ENCODE measurements around the gene BIN1.
A peak's percentile ranks its signal among the peaks of the same experiment; 100 is the strongest.

Gene BIN1

DNA sequence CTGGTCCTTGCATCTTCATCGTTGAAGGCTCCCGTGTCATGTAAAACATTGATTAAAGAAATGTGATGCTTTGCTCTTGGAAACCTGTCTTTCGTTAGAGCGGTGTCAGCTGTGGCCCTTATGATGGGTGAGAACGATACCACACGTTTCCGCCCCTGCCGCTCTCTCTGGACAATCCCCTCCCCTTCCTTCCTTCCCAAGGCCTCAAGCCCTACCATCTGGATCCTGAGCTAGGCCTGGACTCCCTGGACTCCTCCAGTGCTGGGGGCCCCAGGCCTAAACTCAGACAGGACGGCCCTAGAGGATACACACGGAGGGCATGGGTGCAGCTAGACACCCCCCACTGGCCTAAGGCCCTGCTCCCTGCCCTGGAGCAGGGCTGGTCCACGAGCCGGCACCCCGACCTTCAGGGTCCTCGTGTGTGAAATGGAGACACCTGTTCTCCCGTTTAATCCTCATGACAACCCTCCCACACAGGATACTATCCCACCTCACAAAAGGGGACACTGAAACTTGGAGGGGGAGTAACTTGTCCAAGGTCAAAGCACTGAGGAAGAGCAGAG, 13.2 kb downstream of the BIN1 start:
- DNase-seq (ENCODE audit: extremely low spot score, insufficient read length, low read depth) (no peak), FAIRE-seq (no peak)

DNA sequence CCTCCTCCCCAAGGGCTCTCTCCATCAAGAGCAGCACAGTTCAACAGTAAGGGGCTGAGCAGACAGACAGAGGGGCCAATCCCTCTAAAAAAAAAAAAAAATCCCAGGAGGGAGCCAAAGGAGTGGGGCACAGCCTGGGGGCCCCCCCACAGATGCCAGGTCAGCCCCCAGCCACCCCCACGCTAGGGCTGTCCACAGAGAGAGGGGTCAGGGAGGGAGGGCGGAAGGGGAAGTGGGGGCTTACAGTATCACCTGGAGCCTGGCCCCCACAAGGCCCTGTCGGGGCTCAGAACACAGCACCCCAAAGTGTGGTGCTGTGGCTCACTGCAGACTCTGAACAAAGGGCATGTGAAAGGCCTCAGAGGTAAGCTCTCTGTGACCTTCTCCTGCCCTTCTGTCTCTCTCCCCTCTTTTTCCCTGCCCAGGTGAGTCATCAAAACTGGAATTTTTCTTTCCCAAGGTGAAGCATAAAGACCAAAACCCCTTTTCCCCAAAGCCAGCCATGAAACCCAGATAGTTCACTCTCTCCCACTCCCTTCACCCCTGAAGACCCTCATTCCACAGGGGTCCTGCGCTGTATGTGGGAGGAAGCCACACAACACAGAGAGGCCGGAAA, 13.9 kb downstream of the BIN1 start:
- no peak for DNase-seq (ENCODE audit: extremely low spot score, insufficient read length, low read depth)
- FAIRE-seq, result no peak

DNA sequence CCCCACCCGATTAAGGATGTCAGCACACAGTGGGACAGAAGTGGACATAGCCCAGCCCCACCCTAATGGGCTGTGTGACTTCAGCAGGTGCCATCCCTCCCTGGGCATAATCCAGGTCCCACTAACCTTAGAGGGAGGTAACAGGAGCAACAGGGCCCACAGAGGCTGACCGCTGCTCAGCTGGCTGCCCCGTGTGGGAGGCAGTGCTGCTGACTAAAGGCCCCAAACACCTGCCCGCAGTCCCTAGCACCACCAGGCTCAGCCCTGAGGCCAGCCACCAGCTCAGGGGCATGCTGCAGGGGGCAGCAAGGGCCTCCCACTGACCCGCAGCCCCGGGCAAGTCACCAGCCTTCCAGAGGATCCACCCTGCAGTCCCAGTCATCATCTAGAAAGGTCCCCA, 14.6 kb downstream of the BIN1 start:
- no peak for FAIRE-seq
- DNase-seq (ENCODE audit: extremely low spot score, insufficient read length, low read depth), result no peak

DNA sequence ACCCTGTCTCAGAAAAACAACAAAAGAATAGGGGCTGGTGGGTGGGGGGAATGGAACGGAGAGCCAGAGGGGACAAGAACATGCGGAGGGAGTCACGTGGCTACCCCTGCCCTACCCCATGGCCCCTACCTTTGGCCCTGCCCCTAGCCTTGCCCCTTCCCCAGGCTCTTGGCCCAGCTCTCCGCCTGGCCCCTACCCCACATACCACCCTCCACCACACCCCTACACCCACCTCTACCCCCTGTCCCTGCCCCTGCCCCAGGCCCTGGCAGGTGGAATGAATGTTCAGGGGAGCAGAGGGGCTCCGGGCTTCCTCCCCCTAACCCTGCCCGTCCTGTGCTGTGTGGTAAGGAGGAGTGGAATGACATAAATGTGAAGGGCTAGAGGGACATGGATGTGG, 15.1 kb downstream of the BIN1 start:
- DNase-seq (ENCODE audit: extremely low spot score, insufficient read length, low read depth) (no peak), FAIRE-seq (no peak)

DNA sequence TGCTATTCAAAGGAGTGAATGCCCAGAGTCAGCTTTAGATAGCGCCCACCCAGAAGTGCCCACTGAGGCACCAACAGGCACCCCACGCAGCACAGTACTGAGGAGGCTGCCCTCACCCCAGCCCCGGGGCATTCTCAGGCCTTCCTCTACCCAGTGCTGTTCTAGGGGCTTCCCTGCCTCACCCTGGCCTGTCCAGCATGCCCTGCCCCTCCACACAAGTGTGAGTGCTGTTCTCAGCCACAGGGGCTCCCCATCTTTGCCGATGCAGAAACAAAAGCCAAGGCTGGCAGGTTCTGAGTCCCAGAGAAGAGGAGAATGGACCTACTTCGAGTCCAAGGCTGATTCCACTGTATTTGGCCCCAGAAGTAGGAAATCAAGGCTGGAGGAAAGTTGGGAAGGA, 15.8 kb downstream of the BIN1 start:
- no peak for FAIRE-seq
- DNase-seq (ENCODE audit: extremely low spot score, insufficient read length, low read depth), result no peak

DNA sequence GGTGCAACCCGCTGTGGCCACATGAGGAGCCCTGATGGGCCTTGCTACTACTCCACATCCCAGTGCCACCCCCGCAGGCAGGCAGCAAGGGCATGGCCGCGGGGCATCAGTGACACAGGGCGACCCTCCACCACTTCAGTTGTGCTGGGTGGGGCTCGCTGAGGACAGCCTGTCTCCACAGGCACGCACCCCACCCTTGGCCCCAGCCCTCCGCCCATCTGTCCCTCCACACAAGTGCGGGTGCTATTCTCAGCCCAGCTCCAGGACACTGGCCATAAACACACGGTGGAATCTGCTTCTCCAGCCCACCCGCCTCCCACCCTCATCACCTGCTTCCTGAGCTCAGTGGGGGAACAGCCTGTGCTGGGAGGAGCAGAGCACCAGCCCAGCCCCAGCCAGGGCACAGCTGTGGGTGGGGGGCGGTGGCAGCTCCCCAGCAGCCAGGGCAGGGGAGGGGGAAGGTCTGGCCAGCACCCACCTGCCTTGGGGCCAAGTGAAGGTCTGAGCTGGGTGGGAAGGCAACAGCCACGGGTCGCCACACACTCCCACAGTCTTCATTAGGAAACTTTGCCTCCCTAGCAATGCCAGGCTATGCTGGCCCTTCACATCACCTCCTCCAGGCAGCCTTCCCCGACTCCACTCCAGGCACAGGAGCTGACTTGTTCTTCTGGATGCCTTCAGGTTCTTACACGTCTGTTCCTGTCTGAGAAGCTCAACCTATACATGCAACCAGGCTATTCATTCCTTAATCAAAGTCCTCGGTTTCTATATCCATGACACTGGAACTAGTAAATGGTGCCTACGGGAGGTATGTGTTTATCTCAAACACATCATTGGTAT, 16.5 kb downstream of the BIN1 start:
- DNase-seq (ENCODE audit: extremely low spot score, insufficient read length, low read depth) (no peak), FAIRE-seq (no peak)

DNA sequence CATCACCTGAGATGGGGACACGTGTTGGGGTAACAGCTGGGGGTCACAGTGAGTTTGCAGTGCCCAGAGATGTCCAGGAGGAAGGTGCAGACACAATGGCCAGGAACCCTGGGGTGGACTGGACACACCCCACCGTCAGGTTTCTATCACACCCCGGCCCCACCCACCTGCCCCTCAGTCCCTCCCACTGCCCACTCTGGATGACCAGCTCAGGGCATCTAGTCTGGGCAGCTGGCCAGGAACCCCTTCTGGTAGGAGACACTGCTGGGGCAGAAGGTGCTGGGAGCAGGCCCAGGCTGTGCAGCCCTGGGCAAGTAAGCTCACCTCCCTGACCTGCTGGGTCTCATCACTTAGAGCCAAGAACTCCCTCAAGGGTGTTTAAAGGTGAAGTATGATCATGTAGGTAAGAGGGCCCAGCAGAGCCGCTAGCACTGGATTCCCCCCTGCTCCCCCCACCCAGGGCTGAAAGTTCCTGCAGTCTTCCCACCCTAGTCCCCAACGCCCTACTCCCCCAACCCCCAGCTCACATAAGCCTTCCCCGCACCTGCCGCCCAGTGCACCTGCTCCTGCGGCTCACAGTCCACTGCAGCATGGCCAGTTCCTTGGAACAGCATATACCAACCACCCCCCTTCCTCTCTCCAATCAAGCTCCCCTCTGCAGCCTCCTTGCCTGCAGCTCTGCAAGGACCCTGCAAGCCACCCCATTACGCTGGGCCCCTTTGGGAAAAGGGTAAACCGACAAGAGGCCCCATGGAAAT, 17.3 kb downstream of the BIN1 start:
- DNase-seq (ENCODE audit: extremely low spot score, insufficient read length, low read depth), result no peak
- FAIRE-seq, result no peak

DNA sequence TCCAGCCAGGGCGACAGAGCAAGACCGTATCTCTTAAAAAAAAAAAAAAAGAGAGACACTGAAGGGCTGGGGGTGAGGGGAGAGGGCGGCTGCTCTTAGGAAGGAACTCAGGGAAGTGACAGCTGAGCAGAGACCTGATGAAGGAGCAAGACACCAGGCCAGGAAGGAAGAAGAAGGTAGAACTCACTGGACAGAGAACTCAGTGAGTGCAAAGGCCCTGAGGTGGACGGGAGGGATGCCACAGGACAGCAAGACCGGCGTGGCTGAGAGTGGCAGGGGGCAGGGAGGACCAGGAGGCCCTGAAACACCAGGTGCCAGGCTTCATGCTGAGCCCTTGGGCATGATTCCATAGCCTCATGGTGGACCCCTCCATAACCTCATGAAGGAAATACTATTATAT, 18.2 kb downstream of the BIN1 start:
- no peak for DNase-seq (ENCODE audit: extremely low spot score, insufficient read length, low read depth)
- no peak for FAIRE-seq

DNA sequence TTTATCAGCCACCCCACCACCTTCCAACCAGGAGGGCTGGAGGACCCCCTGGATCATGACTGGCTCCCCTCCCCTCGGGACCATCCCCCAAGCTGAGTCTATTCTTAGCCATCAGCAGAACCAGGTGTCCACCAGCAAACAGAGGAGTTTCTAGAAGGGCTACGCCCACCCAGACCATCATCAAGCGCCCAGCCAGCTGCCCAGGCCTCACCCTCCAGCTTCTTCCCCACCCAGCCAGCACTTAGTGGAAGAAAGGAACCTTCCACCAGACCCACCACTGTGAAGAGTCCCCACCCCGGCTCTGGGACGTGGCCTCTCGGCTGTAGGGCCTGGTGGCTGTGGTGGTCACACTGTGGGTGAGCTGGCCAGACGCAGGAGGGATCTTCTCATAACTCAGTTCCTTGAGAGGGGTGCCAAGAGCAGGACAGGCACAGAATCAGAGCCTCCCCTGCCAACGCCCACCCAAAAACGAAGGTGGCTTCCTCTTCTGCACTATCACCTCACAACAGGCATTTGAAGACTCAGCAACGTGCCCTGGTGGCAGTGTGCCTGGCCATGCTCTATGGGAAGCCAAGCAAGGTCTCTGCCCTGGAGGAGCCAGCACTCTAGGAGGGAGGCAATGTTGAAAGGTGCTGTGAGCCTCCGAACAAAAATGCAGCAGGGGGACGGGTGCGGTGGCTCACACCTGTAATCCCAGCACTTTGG, 19.0 kb downstream of the BIN1 start:
- FAIRE-seq (no peak), DNase-seq (ENCODE audit: extremely low spot score, insufficient read length, low read depth) (no peak)

DNA sequence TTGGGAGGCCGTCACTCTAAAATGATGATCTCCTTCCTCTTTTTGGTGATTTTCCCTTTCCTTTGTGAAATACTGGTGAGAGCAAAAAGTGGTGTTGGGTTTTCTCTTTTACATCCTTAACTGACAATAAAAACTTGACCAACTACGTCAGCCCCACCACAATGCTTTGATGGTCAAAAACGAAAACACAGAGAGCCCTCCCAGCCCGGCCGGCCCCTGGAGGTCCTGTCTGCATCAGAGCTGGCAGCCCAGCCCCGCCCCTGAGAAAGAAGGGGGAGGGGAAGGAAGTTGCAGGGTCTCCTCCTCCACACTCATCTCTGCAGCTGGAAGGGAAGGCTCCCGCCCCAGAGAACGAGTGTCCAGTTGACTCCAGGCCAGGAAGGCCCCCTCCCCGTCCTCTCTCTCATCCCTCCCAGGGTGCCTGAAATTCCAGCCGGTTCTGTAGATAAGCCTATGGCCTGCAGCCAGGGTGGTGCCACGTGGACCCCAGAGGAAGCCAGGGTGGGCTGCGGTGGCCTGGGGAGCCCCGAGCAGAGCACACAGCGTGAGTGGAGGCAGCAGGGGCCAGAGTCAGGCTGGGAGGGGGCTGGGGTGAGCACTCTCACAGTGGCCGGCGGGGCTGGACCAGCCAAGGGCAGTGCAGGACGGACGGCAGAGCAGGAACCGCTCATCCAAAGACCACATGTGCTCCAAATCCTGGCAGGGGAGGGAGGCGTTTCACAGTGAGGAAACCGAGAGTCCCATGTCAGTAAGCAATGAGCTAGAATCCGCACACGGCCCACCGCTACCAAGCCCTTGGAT, 19.8 kb downstream of the BIN1 start:
- FAIRE-seq, result peak; percentile 97
- DNase-seq (ENCODE audit: extremely low spot score, insufficient read length, low read depth), result peak; percentile 78

DNA sequence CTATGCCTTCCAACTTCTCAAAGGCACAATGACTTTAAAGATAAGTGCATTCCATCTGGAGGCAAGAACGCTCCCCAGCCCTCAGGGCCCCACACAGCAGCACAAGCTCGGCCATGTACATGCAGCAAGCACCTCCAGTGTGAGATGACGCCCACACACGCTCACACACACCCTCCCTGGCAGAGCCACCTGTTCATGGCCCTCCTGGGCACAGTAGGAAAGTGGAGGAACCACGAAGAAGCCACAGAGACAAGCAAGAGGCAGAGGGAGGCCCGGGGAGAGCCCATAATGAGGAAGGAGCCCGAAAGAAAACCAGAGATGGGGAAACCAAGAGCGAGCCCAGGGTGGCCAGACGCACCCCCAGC, 21.7 kb downstream of the BIN1 start:
- no peak for DNase-seq (ENCODE audit: extremely low spot score, insufficient read length, low read depth)
- peak; percentile 93 for FAIRE-seq

DNA sequence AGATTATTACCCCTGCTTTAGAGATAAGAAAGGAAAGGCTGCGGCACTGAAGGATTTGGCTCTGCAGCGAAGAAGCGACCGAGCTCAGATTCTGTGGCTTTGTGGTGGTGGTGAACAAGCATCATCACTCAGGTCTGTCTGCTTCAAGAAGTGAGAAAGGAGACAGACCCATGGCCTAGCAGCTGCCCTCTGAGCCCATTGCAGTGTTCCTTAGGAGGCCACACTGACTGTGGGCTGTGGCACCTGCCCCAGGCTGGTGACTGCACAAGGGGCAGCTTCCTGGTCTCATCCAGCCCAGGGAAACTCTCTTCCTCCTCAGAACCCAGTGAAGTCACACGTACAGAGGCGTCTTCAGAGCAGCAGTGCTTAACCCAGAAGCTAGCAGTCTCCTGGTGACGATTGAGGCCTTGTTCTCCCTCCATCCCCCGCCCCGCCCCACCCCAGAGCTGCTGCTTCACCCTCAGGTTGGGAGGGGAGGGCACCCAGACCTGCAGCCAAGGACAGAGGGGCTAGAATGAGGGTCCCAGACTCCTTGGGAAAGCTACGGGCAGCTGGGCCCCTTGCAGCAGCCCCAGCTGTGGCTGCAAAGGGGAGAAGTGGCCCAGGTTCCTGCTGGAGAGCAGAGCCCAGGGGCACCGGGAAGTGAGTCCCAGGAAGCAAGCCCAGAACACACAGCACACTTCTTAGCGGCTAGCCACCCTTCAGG, 22.2 kb downstream of the BIN1 start:
- FAIRE-seq, result peak; percentile 26

DNA sequence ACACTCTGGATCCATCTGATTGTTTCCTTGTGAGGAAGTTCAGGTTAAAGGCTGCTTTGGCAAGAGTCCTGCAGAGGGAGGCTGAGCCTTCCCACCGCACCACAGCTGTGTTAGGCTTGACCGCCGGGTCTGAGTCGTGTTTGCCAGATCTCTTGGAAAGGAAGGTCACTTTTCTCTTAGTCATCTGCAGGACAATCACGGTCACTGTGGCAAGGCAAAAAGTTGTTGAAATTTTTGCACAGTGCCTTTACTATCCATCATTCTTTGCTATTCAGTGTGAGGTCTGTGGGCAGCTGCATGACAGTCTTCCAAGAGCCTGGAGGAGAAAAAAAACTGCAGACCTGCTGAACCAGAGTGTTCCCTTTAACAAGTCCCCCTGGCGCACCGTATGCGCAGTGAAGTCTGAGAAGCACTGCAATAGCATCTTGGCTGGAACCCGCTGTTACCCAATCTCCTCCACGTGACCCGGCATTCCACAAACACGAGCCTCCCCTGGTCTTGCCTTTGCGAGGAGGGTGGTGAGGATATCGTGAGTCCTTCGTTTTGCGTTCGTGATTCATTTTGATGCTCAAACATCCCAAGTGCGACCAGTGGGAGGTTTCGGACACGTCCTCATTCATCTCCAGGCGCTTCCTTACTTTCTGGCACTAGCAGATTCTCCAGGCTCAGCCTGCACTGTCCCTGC, 23.0 kb downstream of the BIN1 start:
- FAIRE-seq (no peak), DNase-seq (ENCODE audit: extremely low spot score, insufficient read length, low read depth) (no peak)

More for the DNA sequence above, 22.2 kb downstream of the BIN1 start:
- DNase-seq (ENCODE audit: extremely low spot score, insufficient read length, low read depth), result no peak

DNA sequence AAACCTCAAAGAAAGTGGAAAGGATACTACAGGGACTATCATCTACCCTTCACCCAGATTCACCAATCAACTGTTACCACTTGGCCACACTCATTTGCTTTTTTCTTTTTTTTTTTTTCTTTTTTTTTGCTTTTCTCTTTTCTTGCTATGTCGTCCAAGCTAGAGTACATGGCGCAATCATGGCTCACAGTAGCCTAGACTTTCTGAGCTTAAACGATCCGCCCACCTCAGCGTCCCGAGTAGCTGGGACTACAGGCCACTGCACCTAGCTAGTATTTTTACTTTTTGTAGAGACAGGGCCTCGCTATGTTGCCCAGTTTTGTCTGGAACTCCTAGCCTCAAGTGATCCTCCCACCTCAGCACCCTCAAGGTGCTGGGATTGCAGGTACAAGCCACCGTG, 24.0 kb downstream of the BIN1 start:
- FAIRE-seq (no peak), DNase-seq (ENCODE audit: extremely low spot score, insufficient read length, low read depth) (no peak)

DNA sequence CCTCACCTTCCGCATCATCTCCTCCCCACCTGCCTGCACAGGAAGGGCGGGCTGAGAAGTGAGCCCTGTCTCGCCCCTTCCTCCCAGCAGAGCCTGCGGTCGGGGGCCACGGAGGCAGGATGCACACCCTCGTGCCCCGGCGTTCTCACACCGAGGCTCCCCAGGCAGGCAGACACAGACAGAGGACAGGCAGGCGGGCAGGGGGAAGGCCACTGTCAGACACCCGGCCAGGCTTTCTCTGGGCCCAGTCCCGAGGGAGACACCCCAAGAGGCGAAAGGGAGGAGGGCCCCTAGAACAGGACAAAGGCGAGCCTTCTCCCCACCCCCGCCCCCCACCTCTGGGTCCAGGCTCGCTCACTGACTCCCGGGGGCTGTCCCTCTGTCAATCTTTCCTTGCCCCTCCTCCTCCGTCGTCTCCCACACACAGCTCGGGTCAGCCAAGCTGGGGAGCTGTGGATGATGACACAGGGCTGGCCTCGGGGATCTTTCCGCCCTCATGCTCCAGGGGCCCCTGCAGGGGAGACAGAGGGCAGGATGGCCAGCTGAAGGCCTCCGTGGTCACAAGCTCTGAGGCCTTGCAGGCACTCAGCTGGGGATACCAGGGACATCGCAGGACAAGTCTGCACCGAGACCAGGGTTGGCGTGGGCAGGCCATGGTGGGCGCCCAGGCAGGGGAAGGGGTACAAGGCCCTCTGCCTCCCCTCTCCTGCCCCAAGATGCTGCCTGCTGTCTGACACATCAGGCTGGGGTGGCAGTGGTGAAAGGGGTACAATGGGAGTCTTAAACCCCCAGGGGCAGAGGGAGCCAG, 24.9 kb downstream of the BIN1 start:
- DNase-seq (ENCODE audit: extremely low spot score, insufficient read length, low read depth) (peak; percentile 69), FAIRE-seq (peak; percentile 96)

DNA sequence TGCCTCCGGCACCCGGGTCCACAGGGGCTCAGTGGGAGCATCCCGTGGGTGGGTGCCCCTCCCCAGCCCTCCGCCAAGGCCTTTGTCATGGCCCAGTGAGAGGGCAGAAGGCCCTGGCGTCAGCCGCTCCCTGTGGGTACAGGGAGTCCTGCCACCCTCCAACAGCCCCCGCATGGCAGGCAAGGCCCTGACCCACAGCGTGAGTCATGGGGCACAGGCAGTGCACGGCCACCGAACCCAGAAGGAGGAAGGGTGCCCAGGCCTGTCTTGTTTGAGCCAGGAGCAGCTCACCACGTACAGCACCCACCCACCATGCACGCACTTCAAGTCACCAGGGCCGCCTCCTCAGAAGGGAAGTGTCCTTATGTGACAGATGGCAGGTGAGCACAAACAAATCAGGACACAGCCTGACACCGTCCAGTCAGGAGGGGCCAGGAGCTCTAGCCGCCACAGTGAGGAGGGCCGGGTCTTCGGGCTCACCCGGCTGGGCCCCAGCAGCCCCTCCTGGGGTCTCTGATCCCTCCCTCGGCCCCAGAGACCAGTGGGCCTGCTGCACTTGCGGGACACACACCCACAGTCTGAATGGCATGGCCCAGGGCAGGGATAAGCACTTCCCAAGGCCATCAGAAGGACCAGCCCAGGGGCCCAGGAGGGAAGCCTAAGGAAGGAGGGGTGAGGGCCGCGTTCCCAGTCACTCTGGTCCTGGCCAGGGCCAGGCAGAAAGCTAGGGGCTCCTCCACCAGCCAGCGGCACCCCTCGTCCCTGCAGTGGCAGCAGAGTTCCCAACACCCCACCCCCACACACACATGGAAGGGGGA, 25.8 kb downstream of the BIN1 start:
- DNase-seq (ENCODE audit: extremely low spot score, insufficient read length, low read depth) (peak; percentile 32), FAIRE-seq (peak; percentile 91)

Data from GM18507 (cell line).